ENCODE data around the gene P2RY2. TPM values are rescaled to one million over a fixed set of nuclear protein-coding genes. Genes with fewer than 3 reads are reported as not detected.

Gene P2RY2
- total RNA-seq, 2 donors from 2014 or later, result 3.5 to 5.7 TPM

GRCh38 chr11:73205661-73206343, 12.3 kb upstream of the P2RY2 start:
- Histone ChIP-seq H3K27me3 (replicated peaks; ENCODE audit: insufficient read depth) (no peaks in the 10 kb centered on the region), H3K9me3 (no peaks in the 10 kb centered on the region), H3K4me3 (no peak overlapping the region), H3K36me3 (no peaks in the 10 kb centered on the region), H3K4me1 (ENCODE audit: control insufficient read depth in 1 of 2, low read depth in 2 of 2) (peaks cover 5 to 10% of the 10 kb centered on the region in 2 donors), H3K27ac (no peak overlapping the region)
- TF ChIP-seq CTCF (IDR thresholded peaks at IDR 0.05), result no peak
- DNase-seq (ENCODE audit: low spot score) (no peak), ATAC-seq (ENCODE audit: insufficient number of reproducible peaks, low FRiP score, low read depth) (no peak)

GRCh38 chr11:73206801-73207200, 11.3 kb upstream of the P2RY2 start:
- H3K9me3 ChIP-seq, result no peaks in the 10 kb centered on the region
- no peak overlapping the region for H3K27ac ChIP-seq
- no peak for ATAC-seq (ENCODE audit: insufficient number of reproducible peaks, low FRiP score, low read depth)
- no peak overlapping the region for H3K4me3 ChIP-seq
- no peaks in the 10 kb centered on the region for H3K27me3 ChIP-seq (replicated peaks; ENCODE audit: insufficient read depth)
- no peaks in the 10 kb centered on the region for H3K36me3 ChIP-seq
- no peak for TF ChIP-seq CTCF (IDR thresholded peaks at IDR 0.05)
- no peak for DNase-seq (ENCODE audit: low spot score)
- no peaks in the 10 kb centered on the region for H3K4me1 ChIP-seq (ENCODE audit: control insufficient read depth in 1 of 2, low read depth in 2 of 2)

GRCh38 chr11:73209892-73210291, 8.2 kb upstream of the P2RY2 start:
- Histone ChIP-seq H3K27me3 (replicated peaks; ENCODE audit: insufficient read depth) (no peaks in the 10 kb centered on the region), H3K27ac (no peak overlapping the region), H3K9me3 (no peaks in the 10 kb centered on the region), H3K4me1 (ENCODE audit: control insufficient read depth in 1 of 2, low read depth in 2 of 2) (peaks cover 0 to 10% of the 10 kb centered on the region in 2 donors), H3K4me3 (no peak overlapping the region), H3K36me3 (no peaks in the 10 kb centered on the region)
- no peak for ATAC-seq (ENCODE audit: insufficient number of reproducible peaks, low FRiP score, low read depth)
- TF ChIP-seq CTCF (IDR thresholded peaks at IDR 0.05), result no peak
- no peak for DNase-seq (ENCODE audit: low spot score)

GRCh38 chr11:73210916-73211667, 7.0 kb upstream of the P2RY2 start:
- TF ChIP-seq CTCF (IDR thresholded peaks at IDR 0.05), result no peak
- Histone ChIP-seq H3K4me1 (ENCODE audit: control insufficient read depth in 1 of 2, low read depth in 2 of 2) (peaks cover 0 to 10% of the 10 kb centered on the region in 2 donors), H3K27me3 (replicated peaks; ENCODE audit: insufficient read depth) (no peaks in the 10 kb centered on the region), H3K4me3 (no peak overlapping the region), H3K27ac (no peak overlapping the region), H3K9me3 (no peaks in the 10 kb centered on the region), H3K36me3 (no peaks in the 10 kb centered on the region)
- DNase-seq (ENCODE audit: low spot score), result no peak
- no peak for ATAC-seq (ENCODE audit: insufficient number of reproducible peaks, low FRiP score, low read depth)
